Caco-2 (cell line): ENCODE measurements around the gene CXCR4. TPM values are rescaled to one million over a fixed set of nuclear protein-coding genes. Genes with fewer than 3 reads are reported as not detected.

Experiments
- BruUV-seq: library from RNA; stranded (reverse); fragments of 400-500 nt; replicated peaks from 2 replicates; lab custom pipeline; 2021; lab: Mats Ljungman, UMichigan
- CTCF ChIA-PET: fragments of 300-600 bp; sonication (Branson Sonifier 250); formaldehyde crosslinking; loops from one replicate; lab custom pipeline; 2022; ENCODE audit warnings: antibody characterized with exemption; lab: Charles Lee
- POLR2A ChIA-PET: fragments of 300-600 bp; sonication (Branson Sonifier 250); formaldehyde crosslinking; loops from one replicate; lab custom pipeline; 2022; ENCODE audit warnings: antibody characterized with exemption; lab: Charles Lee
- DNase-seq, 2 experiments: peaks; one replicate each; pipeline versions ENCODE4 v3.0.0 to v3.0.0-alpha.2; 2020 to 2022
- H3K27me3 ChIP-seq: replicated peaks from 2 replicates; pipeline ENCODE4 v1.6.0; 2011; ENCODE audit warnings: low read length; ENCODE audit not compliant: control insufficient read depth, insufficient read depth
- H3K36me3 ChIP-seq: 2 replicates; pipeline ENCODE4 v1.5.1; 2011; ENCODE audit warnings: low read length; ENCODE audit not compliant: control insufficient read depth, insufficient read depth
- H3K4me1 ChIP-seq: fragments of 250-450 bp; sonication (Bioruptor Pico); 2 replicates; pipeline ENCODE4 v1.5.1; 2020; ENCODE audit warnings: mild to moderate bottlenecking
- H3K4me3 ChIP-seq: 2 replicates; pipeline ENCODE4 v1.5.1; 2011; ENCODE audit warnings: low read depth, mild to moderate bottlenecking, control low read depth, low read length
- H3K9me3 ChIP-seq: fragments of 250-450 bp; sonication (Bioruptor Pico); 2 replicates; pipeline ENCODE4 v1.5.1; 2020; ENCODE audit warnings: mild to moderate bottlenecking, moderate library complexity
- H3K27ac Mint-ChIP-seq: one replicate; pipeline ENCODE4 v1.8.0; 2022; ENCODE audit warnings: mixed read lengths; ENCODE audit not compliant: unreplicated experiment
- H3K27me3 Mint-ChIP-seq: one replicate; pipeline ENCODE4 v1.8.0; 2022; ENCODE audit warnings: mixed read lengths; ENCODE audit not compliant: insufficient read depth, unreplicated experiment
- H3K36me3 Mint-ChIP-seq: one replicate; pipeline ENCODE4 v1.8.0; 2022; ENCODE audit warnings: mild to moderate bottlenecking, mixed read lengths; ENCODE audit not compliant: insufficient read depth, unreplicated experiment
- H3K4me1 Mint-ChIP-seq: one replicate; pipeline ENCODE4 v1.8.0; 2022; ENCODE audit warnings: low read depth, mixed read lengths; ENCODE audit not compliant: unreplicated experiment
- H3K4me3 Mint-ChIP-seq: one replicate; pipeline ENCODE4 v1.8.0; 2022; ENCODE audit warnings: mild to moderate bottlenecking, moderate library complexity, mixed read lengths; ENCODE audit not compliant: unreplicated experiment
- H3K9me3 Mint-ChIP-seq: one replicate; pipeline ENCODE4 v1.8.0; 2022; ENCODE audit warnings: mixed read lengths; ENCODE audit not compliant: unreplicated experiment
- CTCF ChIP-seq, 2 experiments: fragments of 200-600 bp in 1 of 2; IDR thresholded peaks; 1 replicate in 1 of 2; 2 replicates in 1 of 2; pipeline versions ENCODE4 v1.5.1 to v1.8.0; 2011 to 2022; ENCODE audit warnings: antibody characterized with exemption in 1 of 2, control low read depth in 1 of 2, inconsistent platforms in 1 of 2, low read depth in 1 of 2, low read length in 1 of 2, mild to moderate bottlenecking in 1 of 2, moderate library complexity in 1 of 2; ENCODE audit not compliant: insufficient read depth in 1 of 2, severe bottlenecking in 1 of 2, unreplicated experiment in 1 of 2
- intact Hi-C: fragments of 100-400 bp; cut with micrococcal nuclease; formaldehyde crosslinking; loops from one replicate; pipeline ENCODE4 v1.10.0; 2022; ENCODE audit not compliant: unreplicated experiment
- total RNA-seq: library from RNA; stranded (reverse); gene quantifications from 2 replicates; pipeline ENCODE4 v1.2.3, GENCODE V29; 2022

CXCR4 gene
- total RNA-seq, 1 experiment from 2014 or later, result 1.4 TPM

GRCh38 chr2:136114382-136114781, 3.6 kb downstream of the CXCR4 start:
- BruUV-seq, result no TSS peak
- no peaks in the 10 kb centered on the region for H3K4me1 Mint-ChIP-seq
- intact Hi-C loops, result no loop called here
- no peaks in the 10 kb centered on the region for H3K9me3 ChIP-seq
- no peak overlapping the region for H3K4me3 Mint-ChIP-seq
- H3K36me3 Mint-ChIP-seq, result no peaks in the 10 kb centered on the region
- peaks cover 7% of the 10 kb centered on the region for H3K27me3 ChIP-seq
- H3K9me3 Mint-ChIP-seq, result no peaks in the 10 kb centered on the region
- H3K27ac Mint-ChIP-seq, result no peak overlapping the region
- H3K4me1 ChIP-seq, result peaks cover 3% of the 10 kb centered on the region; the same call in 1 of the 2 replicates
- CTCF ChIA-PET, result no interaction called here
- H3K4me3 ChIP-seq, result no peak overlapping the region
- no peaks in the 10 kb centered on the region for H3K36me3 ChIP-seq
- H3K27me3 Mint-ChIP-seq, result peaks cover 31% of the 10 kb centered on the region
- no peak for DNase-seq
- no peak for TF ChIP-seq CTCF (IDR thresholded peaks at IDR 0.05; ENCODE audit: insufficient read depth in 1 of 2, low read depth in 1 of 2, low read length in 1 of 2, severe bottlenecking in 1 of 2, unreplicated experiment in 1 of 2)
- POLR2A ChIA-PET, result no interaction called here

GRCh38 chr2:136113209-136113971, 4.6 kb downstream of the CXCR4 start:
- H3K27me3 Mint-ChIP-seq, result peaks cover 34% of the 10 kb centered on the region
- no peaks in the 10 kb centered on the region for H3K9me3 ChIP-seq
- no peak overlapping the region for H3K27ac Mint-ChIP-seq
- CTCF ChIA-PET, result no interaction called here
- TF ChIP-seq CTCF (IDR thresholded peaks at IDR 0.05; ENCODE audit: insufficient read depth in 1 of 2, low read depth in 1 of 2, low read length in 1 of 2, severe bottlenecking in 1 of 2, unreplicated experiment in 1 of 2), result no peak
- peaks cover 7% of the 10 kb centered on the region for H3K27me3 ChIP-seq
- H3K36me3 ChIP-seq, result no peaks in the 10 kb centered on the region
- no peak for DNase-seq
- H3K4me1 Mint-ChIP-seq, result no peaks in the 10 kb centered on the region
- H3K4me1 ChIP-seq, result peaks cover 3% of the 10 kb centered on the region; the same call in 1 of the 2 replicates
- BruUV-seq, result no TSS peak
- no peak overlapping the region for H3K4me3 ChIP-seq
- intact Hi-C loops, result no loop called here
- H3K9me3 Mint-ChIP-seq, result no peaks in the 10 kb centered on the region
- H3K36me3 Mint-ChIP-seq, result no peaks in the 10 kb centered on the region
- no peak overlapping the region for H3K4me3 Mint-ChIP-seq
- POLR2A ChIA-PET, result no interaction called here

- H3K36me3 ChIP-seq, result no peaks in the 10 kb centered on the region
- H3K4me3 ChIP-seq, result no peak overlapping the region
- Mint-ChIP-seq H3K27me3 (peaks cover 34% of the 10 kb centered on the region), H3K4me3 (no peak overlapping the region), H3K36me3 (no peaks in the 10 kb centered on the region), H3K4me1 (no peaks in the 10 kb centered on the region), H3K27ac (no peak overlapping the region), H3K9me3 (no peaks in the 10 kb centered on the region)
- no peaks in the 10 kb centered on the region for H3K9me3 ChIP-seq
- ChIA-PET CTCF (no interaction called here), POLR2A (no interaction called here)
- DNase-seq, result no peak
- intact Hi-C loops, result no loop called here
- H3K27me3 ChIP-seq, result peaks cover 5% of the 10 kb centered on the region
- no TSS peak for BruUV-seq
- H3K4me1 ChIP-seq, result peaks cover 3% of the 10 kb centered on the region; the same call in 1 of the 2 replicates
- TF ChIP-seq CTCF (IDR thresholded peaks at IDR 0.05; ENCODE audit: insufficient read depth in 1 of 2, low read depth in 1 of 2, low read length in 1 of 2, severe bottlenecking in 1 of 2, unreplicated experiment in 1 of 2), result no peak
Measured at GRCh38 chr2:136112317-136113208, 5.4 kb downstream of the CXCR4 start.
